OCI-LY7 (cell line): Measurements from ENCODE around the gene OXSR1.

Experiments used
- EZH2phosphoT487 ChIP-seq: fragments of 200-600 bp; sonication (generic); IDR thresholded peaks from 2 replicates; pipeline ENCODE4 v1.6.1; 2018; ENCODE audit warnings: low read depth, borderline replicate concordance, mild to moderate bottlenecking, mixed run types, antibody characterized with exemption, low read length, moderate library complexity, mixed read lengths
- TF ChIP-seq, protein P1 (sequence below): fragments of 200-600 bp; sonication (generic); conservative IDR thresholded peaks from 2 replicates; pipeline ENCODE4 v1.5.1; 2014; ENCODE audit warnings: mild to moderate bottlenecking, antibody characterized with exemption, low read length, moderate library complexity, mixed read lengths

- TF ChIP-seq, protein P1, sequence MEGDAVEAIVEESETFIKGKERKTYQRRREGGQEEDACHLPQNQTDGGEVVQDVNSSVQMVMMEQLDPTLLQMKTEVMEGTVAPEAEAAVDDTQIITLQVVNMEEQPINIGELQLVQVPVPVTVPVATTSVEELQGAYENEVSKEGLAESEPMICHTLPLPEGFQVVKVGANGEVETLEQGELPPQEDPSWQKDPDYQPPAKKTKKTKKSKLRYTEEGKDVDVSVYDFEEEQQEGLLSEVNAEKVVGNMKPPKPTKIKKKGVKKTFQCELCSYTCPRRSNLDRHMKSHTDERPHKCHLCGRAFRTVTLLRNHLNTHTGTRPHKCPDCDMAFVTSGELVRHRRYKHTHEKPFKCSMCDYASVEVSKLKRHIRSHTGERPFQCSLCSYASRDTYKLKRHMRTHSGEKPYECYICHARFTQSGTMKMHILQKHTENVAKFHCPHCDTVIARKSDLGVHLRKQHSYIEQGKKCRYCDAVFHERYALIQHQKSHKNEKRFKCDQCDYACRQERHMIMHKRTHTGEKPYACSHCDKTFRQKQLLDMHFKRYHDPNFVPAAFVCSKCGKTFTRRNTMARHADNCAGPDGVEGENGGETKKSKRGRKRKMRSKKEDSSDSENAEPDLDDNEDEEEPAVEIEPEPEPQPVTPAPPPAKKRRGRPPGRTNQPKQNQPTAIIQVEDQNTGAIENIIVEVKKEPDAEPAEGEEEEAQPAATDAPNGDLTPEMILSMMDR, result no peak
- TF ChIP-seq EZH2phosphoT487, result no peak
Measured at GRCh38 chr3:38268087-38268486, 102.8 kb downstream of the OXSR1 start.
